HCT116 (cell line): ENCODE measurements around the gene FOXN1. TPM values are rescaled to one million over a fixed set of nuclear protein-coding genes. Genes with fewer than 3 reads are reported as not detected.

Experiments used
- ATAC-seq: fragments of 200-7000 bp; cut with Tn5 transposase; 2 replicates; pipeline ENCODE4 v1.9.1; 2020; ENCODE audit warnings: mild to moderate bottlenecking, moderate library complexity
- BruUV-seq: library from RNA; stranded (reverse); fragments of 400-500 nt; replicated peaks from 2 replicates; lab custom pipeline; 2021; lab: Mats Ljungman, UMichigan
- CTCF ChIA-PET: fragments of 300-600 bp; sonication (Branson Sonifier 250); formaldehyde crosslinking; loops from one replicate; lab custom pipeline; 2021; ENCODE audit warnings: antibody characterized with exemption; lab: Charles Lee
- POLR2A ChIA-PET: fragments of 300-600, 350-600 bp; sonication (Branson Sonifier 250); formaldehyde crosslinking; loops from one replicate; lab custom pipeline; 2021; ENCODE audit warnings: antibody characterized with exemption; lab: Charles Lee
- RAD21 ChIA-PET, 2 experiments: fragments of 300-600 bp; sonication (Branson Sonifier 250); formaldehyde crosslinking; loops; one replicate each; lab custom pipeline; 2023; ENCODE audit warnings: low total read pairs in 2 of 2; ENCODE audit not compliant: uncharacterized antibody in 2 of 2, unreplicated experiment in 2 of 2, low non-redundant PET in 1 of 2; lab: Charles Lee
- DNase-seq: peaks from one replicate; pipeline ENCODE4 v3.0.0-alpha.2; 2010; ENCODE audit warnings: low read depth, low spot score
- H2AFZ ChIP-seq: fragments of 200-600 bp; shearing (Covaris generic), sonication (generic); 2 replicates; pipeline ENCODE4 v1.6.1; 2017; ENCODE audit warnings: low read depth, mixed run types, mixed read lengths, antibody characterized with exemption, low read length; ENCODE audit not compliant: poor library complexity, severe bottlenecking
- H3K27ac ChIP-seq: 2 replicates; pipeline ENCODE4 v1.5.1; 2012; ENCODE audit warnings: low read depth, low read length
- H3K27me3 ChIP-seq: fragments of 200-600 bp; sonication (generic); 2 replicates; pipeline ENCODE4 v1.6.1; 2016; ENCODE audit warnings: mixed run types, low read length, mixed read lengths; ENCODE audit not compliant: insufficient read depth
- H3K36me3 ChIP-seq, 2 experiments: fragments of 200-500 bp in 1 of 2; fragments of 200-600 bp in 1 of 2; sonication (Bioruptor generic) in 1 of 2; sonication (generic) in 1 of 2; 2 replicates each; pipeline versions ENCODE4 v1.5.1 to v1.6.1; 2014 to 2016; ENCODE audit warnings: low read length in 2 of 2, inconsistent platforms in 1 of 2, mixed read lengths in 1 of 2, mixed run types in 1 of 2; ENCODE audit not compliant: insufficient read depth in 2 of 2, control insufficient read depth in 1 of 2
- H3K4me1 ChIP-seq, 2 experiments: fragments of 200-600 bp in 1 of 2; sonication (generic) in 1 of 2; 2 replicates each; pipeline versions ENCODE4 v1.5.1 to v1.6.1; 2012 to 2017; ENCODE audit warnings: low read length in 2 of 2, inconsistent platforms in 1 of 2, mild to moderate bottlenecking in 1 of 2, mixed read lengths in 1 of 2, mixed run types in 1 of 2, moderate library complexity in 1 of 2; ENCODE audit not compliant: insufficient read depth in 2 of 2, control insufficient read depth in 1 of 2
- H3K4me2 ChIP-seq: fragments of 200-600 bp; sonication (generic); 2 replicates; pipeline ENCODE4 v1.6.1; 2017; ENCODE audit warnings: mixed run types, low read length, mixed read lengths
- H3K4me3 ChIP-seq, 2 experiments: fragments of 200-600 bp in 1 of 2; sonication (generic) in 1 of 2; replicated peaks in 1 of 2; 2 replicates each; pipeline ENCODE4 v1.5.1; 2011 to 2016; ENCODE audit warnings: low read length in 2 of 2, control low read depth in 1 of 2, low read depth in 1 of 2, mild to moderate bottlenecking in 1 of 2, mixed read lengths in 1 of 2, mixed run types in 1 of 2
- H3K79me2 ChIP-seq: fragments of 200-600 bp; sonication (generic); 2 replicates; pipeline ENCODE4 v1.6.1; 2017; ENCODE audit warnings: mild to moderate bottlenecking, mixed run types, low read length, moderate library complexity, mixed read lengths; ENCODE audit not compliant: insufficient read depth
- H3K9ac ChIP-seq: fragments of 200-600 bp; sonication (generic); 2 replicates; pipeline ENCODE4 v1.6.1; 2016; ENCODE audit warnings: low read length, mixed read lengths
- H3K9me2 ChIP-seq: fragments of 200-600 bp; sonication (generic), shearing (Covaris generic); 2 replicates; pipeline ENCODE4 v1.6.1; 2017; ENCODE audit warnings: mixed run types, mild to moderate bottlenecking, moderate library complexity; ENCODE audit not compliant: insufficient read depth
- H3K9me3 ChIP-seq, 2 experiments: fragments of 200-500 bp in 1 of 2; fragments of 200-600 bp in 1 of 2; sonication (Bioruptor generic) in 1 of 2; sonication (generic) in 1 of 2; 2 replicates each; pipeline ENCODE4 v1.6.1; 2014 to 2017; ENCODE audit warnings: low read length in 2 of 2, mixed read lengths in 2 of 2, inconsistent platforms in 1 of 2, low read depth in 1 of 2, mild to moderate bottlenecking in 1 of 2, mixed run types in 1 of 2, moderate library complexity in 1 of 2; ENCODE audit not compliant: control insufficient read depth in 1 of 2, insufficient read depth in 1 of 2
- H4K20me1 ChIP-seq: fragments of 200-600 bp; sonication (generic), shearing (Covaris generic); 2 replicates; pipeline ENCODE4 v1.6.1; 2017; ENCODE audit warnings: mixed run types, mild to moderate bottlenecking, moderate library complexity; ENCODE audit not compliant: insufficient read depth
- ELF1 ChIP-seq: IDR thresholded peaks from 2 replicates; pipeline ENCODE4 v1.6.1; 2012; ENCODE audit warnings: low read depth, borderline replicate concordance
- EZH2 ChIP-seq: fragments of 200-600 bp; sonication (generic); IDR thresholded peaks from 2 replicates; pipeline ENCODE4 v1.6.1; 2017; ENCODE audit warnings: antibody characterized with exemption, mixed run types
- EZH2phosphoT487 ChIP-seq: fragments of 200-600 bp; IDR thresholded peaks from 2 replicates; pipeline ENCODE4 v1.6.1; 2018; ENCODE audit warnings: antibody characterized with exemption, borderline replicate concordance
- POLR2AphosphoS5 ChIP-seq: IDR thresholded peaks from 2 replicates; pipeline ENCODE4 v1.6.1; 2011; ENCODE audit warnings: mild to moderate bottlenecking, low read depth, low read length, moderate library complexity
- RAD21 ChIP-seq: IDR thresholded peaks from 2 replicates; pipeline ENCODE4 v1.6.1; 2012; ENCODE audit warnings: low read depth, mild to moderate bottlenecking
- SIN3A ChIP-seq: IDR thresholded peaks from 2 replicates; pipeline ENCODE4 v1.6.1; 2012; ENCODE audit warnings: low read depth
- SP1 ChIP-seq: IDR thresholded peaks from 2 replicates; pipeline ENCODE4 v1.6.1; 2012; ENCODE audit warnings: low read depth
- SRF ChIP-seq: IDR thresholded peaks from 2 replicates; pipeline ENCODE4 v1.6.1; 2012; ENCODE audit warnings: low read depth
- YY1 ChIP-seq: IDR thresholded peaks from 2 replicates; pipeline ENCODE4 v1.6.1; 2011; ENCODE audit warnings: low read length, low read depth, moderate library complexity, mild to moderate bottlenecking; ENCODE audit not compliant: insufficient replicate concordance; ENCODE audit errors: extremely low read depth
- ZNF274 ChIP-seq: fragments of 200-500 bp; sonication (Bioruptor generic); IDR thresholded peaks from 2 replicates; pipeline ENCODE4 v1.6.1; 2014; ENCODE audit warnings: mild to moderate bottlenecking, low read depth, low read length, inconsistent platforms
- intact Hi-C: fragments of 100-400 bp; cut with micrococcal nuclease; formaldehyde crosslinking; loops from 2 replicates; pipeline ENCODE4 v1.10.0; 2022
- total RNA-seq: library from RNA; stranded (reverse); gene quantifications from one replicate; pipeline ENCODE4 v1.2.1, GENCODE V29; 2021; ENCODE audit not compliant: unreplicated experiment
- TF ChIP-seq, protein P1 (sequence below): IDR thresholded peaks from 2 replicates; pipeline ENCODE4 v1.6.1; 2012
- TF ChIP-seq, protein P2 (sequence below), 3 experiments: fragments of 200-600 bp in 1 of 3; sonication (generic) in 1 of 3; IDR thresholded peaks in 2 of 3; conservative IDR thresholded peaks in 1 of 3; 2 replicates each; pipeline ENCODE4 v1.5.1; 2012 to 2017; ENCODE audit warnings: low read depth in 2 of 3, low read length in 2 of 3, antibody characterized with exemption in 1 of 3, borderline replicate concordance in 1 of 3, control low read depth in 1 of 3, mild to moderate bottlenecking in 1 of 3, mixed read lengths in 1 of 3, mixed run types in 1 of 3, moderate library complexity in 1 of 3; ENCODE audit not compliant: insufficient read depth in 1 of 3
- TF ChIP-seq, protein P3 (sequence below): IDR thresholded peaks from 2 replicates; pipeline ENCODE4 v1.6.1; 2011; ENCODE audit warnings: mild to moderate bottlenecking, low read length, moderate library complexity; ENCODE audit not compliant: insufficient replicate concordance; ENCODE audit errors: extremely low read depth

Gene FOXN1
- total RNA-seq, 1 experiment from 2014 or later, result not detected

DNA sequence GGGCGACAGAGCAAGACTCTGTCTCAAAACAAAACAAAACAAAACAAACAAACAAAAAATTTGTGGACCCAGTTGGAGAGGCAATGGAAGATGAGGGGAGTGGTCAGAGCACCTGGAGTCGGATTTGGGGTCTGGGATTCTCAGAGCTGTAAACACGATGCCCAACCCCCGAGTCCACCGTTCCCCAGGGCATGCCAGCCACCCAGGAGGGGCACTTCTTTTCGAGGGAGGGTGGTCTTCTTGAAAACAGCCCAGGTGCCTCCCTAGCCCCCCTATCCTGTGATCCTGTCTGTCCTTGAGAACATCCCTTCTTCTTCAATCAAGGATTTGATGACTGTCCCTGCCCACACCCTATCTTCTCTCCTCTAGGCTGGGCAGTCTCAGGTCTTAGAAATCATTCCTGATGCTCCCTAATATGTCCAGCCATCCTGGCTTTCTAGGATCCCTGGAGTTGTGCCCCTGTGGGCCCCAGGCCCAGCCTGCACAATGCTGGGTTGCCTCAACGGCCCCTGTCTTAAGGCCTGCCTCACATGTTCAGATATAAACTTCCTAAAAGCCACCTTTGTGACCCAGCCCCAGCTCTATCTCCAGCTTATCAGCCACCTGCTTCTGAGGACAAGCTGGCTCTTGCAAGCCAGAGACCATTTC lies 35.8 kb upstream of the FOXN1 start:
- DNase-seq, result no peak
- intact Hi-C loops, result no loop called here
- POLR2A ChIA-PET, result no interaction called here
- Histone ChIP-seq H3K27ac (no peak overlapping the region), H3K27me3 (peaks cover 42% of the 10 kb centered on the region), H3K36me3 (no peaks in the 10 kb centered on the region), H3K9ac (no peak overlapping the region), H3K4me1 (no peaks in the 10 kb centered on the region), H3K9me2 (no peaks in the 10 kb centered on the region), H3K9me3 (no peaks in the 10 kb centered on the region), H2AFZ (no peak overlapping the region), H3K4me3 (no peak overlapping the region), H4K20me1 (no peaks in the 10 kb centered on the region), H3K79me2 (no peaks in the 10 kb centered on the region), H3K4me2 (no peak overlapping the region)
- ATAC-seq, result no peak
- CTCF ChIA-PET, result no interaction called here
- BruUV-seq, result no TSS peak
- RAD21 ChIA-PET, result no interaction called here
- TF ChIP-seq ZNF274, result no peak
- TF ChIP-seq SIN3A, result no peak
- TF ChIP-seq SP1, result no peak
- TF ChIP-seq ELF1, result no peak
- TF ChIP-seq, protein P1, sequence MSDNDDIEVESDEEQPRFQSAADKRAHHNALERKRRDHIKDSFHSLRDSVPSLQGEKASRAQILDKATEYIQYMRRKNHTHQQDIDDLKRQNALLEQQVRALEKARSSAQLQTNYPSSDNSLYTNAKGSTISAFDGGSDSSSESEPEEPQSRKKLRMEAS, result no peak
- TF ChIP-seq, protein P2, sequence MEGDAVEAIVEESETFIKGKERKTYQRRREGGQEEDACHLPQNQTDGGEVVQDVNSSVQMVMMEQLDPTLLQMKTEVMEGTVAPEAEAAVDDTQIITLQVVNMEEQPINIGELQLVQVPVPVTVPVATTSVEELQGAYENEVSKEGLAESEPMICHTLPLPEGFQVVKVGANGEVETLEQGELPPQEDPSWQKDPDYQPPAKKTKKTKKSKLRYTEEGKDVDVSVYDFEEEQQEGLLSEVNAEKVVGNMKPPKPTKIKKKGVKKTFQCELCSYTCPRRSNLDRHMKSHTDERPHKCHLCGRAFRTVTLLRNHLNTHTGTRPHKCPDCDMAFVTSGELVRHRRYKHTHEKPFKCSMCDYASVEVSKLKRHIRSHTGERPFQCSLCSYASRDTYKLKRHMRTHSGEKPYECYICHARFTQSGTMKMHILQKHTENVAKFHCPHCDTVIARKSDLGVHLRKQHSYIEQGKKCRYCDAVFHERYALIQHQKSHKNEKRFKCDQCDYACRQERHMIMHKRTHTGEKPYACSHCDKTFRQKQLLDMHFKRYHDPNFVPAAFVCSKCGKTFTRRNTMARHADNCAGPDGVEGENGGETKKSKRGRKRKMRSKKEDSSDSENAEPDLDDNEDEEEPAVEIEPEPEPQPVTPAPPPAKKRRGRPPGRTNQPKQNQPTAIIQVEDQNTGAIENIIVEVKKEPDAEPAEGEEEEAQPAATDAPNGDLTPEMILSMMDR (IDR thresholded peaks at IDR 0.05 in 2 of 3, conservative IDR thresholded peaks at IDR 0.05 in 1 of 3; ENCODE audit: borderline replicate concordance in 1 of 3, insufficient read depth in 1 of 3, low read depth in 2 of 3, low read length in 2 of 3), result no peak
- TF ChIP-seq, protein P3, sequence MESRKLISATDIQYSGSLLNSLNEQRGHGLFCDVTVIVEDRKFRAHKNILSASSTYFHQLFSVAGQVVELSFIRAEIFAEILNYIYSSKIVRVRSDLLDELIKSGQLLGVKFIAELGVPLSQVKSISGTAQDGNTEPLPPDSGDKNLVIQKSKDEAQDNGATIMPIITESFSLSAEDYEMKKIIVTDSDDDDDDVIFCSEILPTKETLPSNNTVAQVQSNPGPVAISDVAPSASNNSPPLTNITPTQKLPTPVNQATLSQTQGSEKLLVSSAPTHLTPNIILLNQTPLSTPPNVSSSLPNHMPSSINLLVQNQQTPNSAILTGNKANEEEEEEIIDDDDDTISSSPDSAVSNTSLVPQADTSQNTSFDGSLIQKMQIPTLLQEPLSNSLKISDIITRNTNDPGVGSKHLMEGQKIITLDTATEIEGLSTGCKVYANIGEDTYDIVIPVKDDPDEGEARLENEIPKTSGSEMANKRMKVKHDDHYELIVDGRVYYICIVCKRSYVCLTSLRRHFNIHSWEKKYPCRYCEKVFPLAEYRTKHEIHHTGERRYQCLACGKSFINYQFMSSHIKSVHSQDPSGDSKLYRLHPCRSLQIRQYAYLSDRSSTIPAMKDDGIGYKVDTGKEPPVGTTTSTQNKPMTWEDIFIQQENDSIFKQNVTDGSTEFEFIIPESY, result no peak
- no peak for TF ChIP-seq YY1
- TF ChIP-seq EZH2phosphoT487, result no peak
- no peak for TF ChIP-seq POLR2AphosphoS5
- TF ChIP-seq RAD21, result no peak
- TF ChIP-seq SRF, result no peak
- no peak for TF ChIP-seq EZH2
